Measurements from ENCODE around the gene CFTR. TPM values are rescaled to one million over a fixed set of nuclear protein-coding genes. Genes with fewer than 3 reads are reported as not detected.

The CFTR gene
- total and polyA plus RNA-seq, 10 of the 15 experiments (the other 5 are each of a cell fraction or from before 2014, with no cell fraction given) = 0.02 to 2.3 (median 0.21) TPM; not detected in 1

DNA sequence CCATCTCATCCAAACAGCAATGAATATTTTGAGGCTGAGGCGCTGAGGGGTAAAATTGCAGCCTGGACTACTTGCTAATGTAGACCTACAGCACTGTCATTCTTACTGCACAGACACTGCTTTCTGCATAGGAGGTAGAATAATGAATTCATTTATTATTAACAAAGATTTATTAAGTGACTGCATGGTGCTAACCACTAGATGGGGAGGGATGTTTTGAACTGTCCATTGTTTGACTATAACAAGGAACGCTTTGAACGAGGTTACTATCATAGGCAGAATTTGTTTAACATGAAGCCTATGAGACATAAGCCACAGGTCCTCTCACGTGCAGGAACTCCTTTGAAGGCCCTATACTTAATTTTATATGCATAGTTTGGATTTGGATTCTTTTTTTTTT lies 143.8 kb downstream of the CFTR start:
- no peak for DNase-seq (ENCODE audit: low read depth, low spot score)
- intact Hi-C loops (cut with micrococcal nuclease; ENCODE audit: unreplicated experiment) (no loop called here), in situ Hi-C loops (cut with MboI) (no loop called here)
- TF ChIP-seq HDAC2 (IDR thresholded peaks at IDR 0.05) (no peak), SIN3A (IDR thresholded peaks at IDR 0.05; ENCODE audit: low read depth, low read length) (no peak), IKZF2 (IDR thresholded peaks at IDR 0.05) (no peak), TAF1 (IDR thresholded peaks at IDR 0.05; ENCODE audit: borderline replicate concordance, low read depth, low read length) (no peak), TCF3 (IDR thresholded peaks at IDR 0.05; ENCODE audit: borderline replicate concordance, insufficient read depth, low read depth, low read length) (no peak), MEF2B (IDR thresholded peaks at IDR 0.05; ENCODE audit: partially characterized antibody, poor library complexity, severe bottlenecking) (no peak), EP300 (IDR thresholded peaks at IDR 0.05; ENCODE audit: borderline replicate concordance in 1 of 2, control insufficient read depth in 1 of 2, low read depth in 2 of 2, low read length in 2 of 2) (no peak), TBL1XR1 (IDR thresholded peaks at IDR 0.05; ENCODE audit: low read depth, low read length) (no peak), ZNF24 (IDR thresholded peaks at IDR 0.05) (no peak), CHD1 (IDR thresholded peaks at IDR 0.05; ENCODE audit: low read depth, low read length) (no peak), RB1 (IDR thresholded peaks at IDR 0.05; ENCODE audit: borderline replicate concordance) (no peak), SMARCA5 (IDR thresholded peaks at IDR 0.05) (no peak), POLR2AphosphoS5 (IDR thresholded peaks at IDR 0.05; ENCODE audit: low read length) (no peak), ZBED1 (IDR thresholded peaks at IDR 0.05; ENCODE audit: borderline replicate concordance) (no peak), NR2C1 (IDR thresholded peaks at IDR 0.05) (no peak), ATF7 (IDR thresholded peaks at IDR 0.05; ENCODE audit: low read depth) (no peak), MYB (IDR thresholded peaks at IDR 0.05; ENCODE audit: borderline replicate concordance, low read depth, low read length) (no peak), LARP7 (IDR thresholded peaks at IDR 0.05) (no peak), RELA (IDR thresholded peaks at IDR 0.05; ENCODE audit: borderline replicate concordance, partially characterized antibody) (no peak)
- TF ChIP-seq, protein P1, sequence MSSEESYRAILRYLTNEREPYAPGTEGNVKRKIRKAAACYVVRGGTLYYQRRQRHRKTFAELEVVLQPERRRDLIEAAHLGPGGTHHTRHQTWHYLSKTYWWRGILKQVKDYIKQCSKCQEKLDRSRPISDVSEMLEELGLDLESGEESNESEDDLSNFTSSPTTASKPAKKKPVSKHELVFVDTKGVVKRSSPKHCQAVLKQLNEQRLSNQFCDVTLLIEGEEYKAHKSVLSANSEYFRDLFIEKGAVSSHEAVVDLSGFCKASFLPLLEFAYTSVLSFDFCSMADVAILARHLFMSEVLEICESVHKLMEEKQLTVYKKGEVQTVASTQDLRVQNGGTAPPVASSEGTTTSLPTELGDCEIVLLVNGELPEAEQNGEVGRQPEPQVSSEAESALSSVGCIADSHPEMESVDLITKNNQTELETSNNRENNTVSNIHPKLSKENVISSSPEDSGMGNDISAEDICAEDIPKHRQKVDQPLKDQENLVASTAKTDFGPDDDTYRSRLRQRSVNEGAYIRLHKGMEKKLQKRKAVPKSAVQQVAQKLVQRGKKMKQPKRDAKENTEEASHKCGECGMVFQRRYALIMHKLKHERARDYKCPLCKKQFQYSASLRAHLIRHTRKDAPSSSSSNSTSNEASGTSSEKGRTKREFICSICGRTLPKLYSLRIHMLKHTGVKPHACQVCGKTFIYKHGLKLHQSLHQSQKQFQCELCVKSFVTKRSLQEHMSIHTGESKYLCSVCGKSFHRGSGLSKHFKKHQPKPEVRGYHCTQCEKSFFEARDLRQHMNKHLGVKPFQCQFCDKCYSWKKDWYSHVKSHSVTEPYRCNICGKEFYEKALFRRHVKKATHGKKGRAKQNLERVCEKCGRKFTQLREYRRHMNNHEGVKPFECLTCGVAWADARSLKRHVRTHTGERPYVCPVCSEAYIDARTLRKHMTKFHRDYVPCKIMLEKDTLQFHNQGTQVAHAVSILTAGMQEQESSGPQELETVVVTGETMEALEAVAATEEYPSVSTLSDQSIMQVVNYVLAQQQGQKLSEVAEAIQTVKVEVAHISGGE (CRISPR knock-in tag; IDR thresholded peaks at IDR 0.05) = no peak
- POLR2A ChIA-PET = no interaction called here
- no peak overlapping the region for H3K4me3 ChIP-seq
- SMC1A ChIA-PET (ENCODE audit: uncharacterized antibody, unreplicated experiment) = interaction anchor here (1.1 to 3.3 kb wide), 2 partner anchors 9 to 12 kb away, joined by 6 to 12 read pairs; no protein-coding TSS in a partner anchor
- no peak overlapping the region for H3K27ac ChIP-seq (ENCODE audit: control insufficient read depth, insufficient read depth)
- H3K27me3 ChIP-seq (replicated peaks in 1 of 2; ENCODE audit: control insufficient read depth in 2 of 2, insufficient read depth in 2 of 2, low read length in 1 of 2) = peaks cover 0 to 2% of the 10 kb centered on the region in 2 experiments; a peak in 1 of 4 replicates
- H3K4me2 ChIP-seq (ENCODE audit: control insufficient read depth, insufficient read depth) = no peak overlapping the region
- H3K9ac ChIP-seq (ENCODE audit: control insufficient read depth, insufficient read depth, low read length) = no peak overlapping the region
- H3K79me2 ChIP-seq (ENCODE audit: control insufficient read depth, insufficient read depth, low read length) = no peaks in the 10 kb centered on the region
- WGBS (ENCODE audit: insufficient coverage, insufficient replicate concordance, low lambda C conversion rate, missing lambda C conversion rate) = 48% methylated on average over 4 of the region's 4 CpGs
- H3K4me1 ChIP-seq (ENCODE audit: control insufficient read depth, insufficient read depth, low read length) = no peaks in the 10 kb centered on the region
- no peaks in the 10 kb centered on the region for H4K20me1 ChIP-seq (ENCODE audit: control insufficient read depth, insufficient read depth)
- no peak for FAIRE-seq
- no peaks in the 10 kb centered on the region; the same call in 2 of the 3 replicates for H3K9me3 ChIP-seq (replicated peaks; ENCODE audit: control insufficient read depth, insufficient read depth, low read length)
- no peak overlapping the region for H2AFZ ChIP-seq (ENCODE audit: control insufficient read depth, low read depth, low read length)
- CTCF ChIA-PET = interaction anchor here (1.0 to 1.9 kb wide), 2 partner anchors 8 to 49 kb away, joined by 3 to 6 read pairs; no protein-coding TSS in a partner anchor
- no peak for ATAC-seq
- no TSS peak for BruUV-seq (replicated peaks)
- H3K36me3 ChIP-seq (ENCODE audit: control insufficient read depth in 2 of 2, insufficient read depth in 2 of 2, low read length in 1 of 2) = no peaks in the 10 kb centered on the region
- RAD21 ChIA-PET (ENCODE audit: unreplicated experiment) = interaction anchor here (1.6 kb wide), 1 partner anchor 12 kb away, joined by 4 read pairs; no protein-coding TSS in a partner anchor

All from GM12878 (cell line).